Measurements from ENCODE around the gene NME4. TPM values are rescaled to one million over a fixed set of nuclear protein-coding genes. Genes with fewer than 3 reads are reported as not detected.

NME4 gene
- total RNA-seq, 1 donor from 2014 or later = 64.8 TPM

DNA sequence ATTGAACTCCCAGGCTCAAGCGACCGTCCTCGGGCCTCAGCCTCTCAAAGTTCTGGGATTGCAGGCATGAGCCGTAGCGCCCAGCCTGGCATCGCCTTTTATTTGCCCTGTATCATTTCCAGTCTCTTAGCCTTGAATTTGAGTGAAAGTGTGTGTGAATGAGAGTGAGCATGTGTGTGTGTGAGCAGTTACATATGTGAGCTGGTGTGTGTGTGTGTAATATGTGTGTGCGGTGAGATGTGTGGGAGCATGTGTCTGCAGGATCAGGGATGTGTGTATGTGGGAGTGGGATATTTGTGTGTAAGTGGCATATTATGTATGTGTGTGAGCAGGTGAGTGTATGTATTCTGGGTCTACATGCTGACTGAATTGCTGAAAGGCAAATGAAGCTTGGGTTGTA, 33.9 kb downstream of the NME4 start:
- Mint-ChIP-seq H3K27me3 (peaks cover 3% of the 10 kb centered on the region), H3K27ac (no peak overlapping the region), H3K9me3 (no peaks in the 10 kb centered on the region), H3K4me1 (peaks cover 23% of the 10 kb centered on the region), H3K36me3 (ENCODE audit: low read depth) (peaks cover 10% of the 10 kb centered on the region), H3K4me3 (no peak overlapping the region)
- no peak for DNase-seq
- intact Hi-C loops (cut with micrococcal nuclease) = no loop called here

DNA sequence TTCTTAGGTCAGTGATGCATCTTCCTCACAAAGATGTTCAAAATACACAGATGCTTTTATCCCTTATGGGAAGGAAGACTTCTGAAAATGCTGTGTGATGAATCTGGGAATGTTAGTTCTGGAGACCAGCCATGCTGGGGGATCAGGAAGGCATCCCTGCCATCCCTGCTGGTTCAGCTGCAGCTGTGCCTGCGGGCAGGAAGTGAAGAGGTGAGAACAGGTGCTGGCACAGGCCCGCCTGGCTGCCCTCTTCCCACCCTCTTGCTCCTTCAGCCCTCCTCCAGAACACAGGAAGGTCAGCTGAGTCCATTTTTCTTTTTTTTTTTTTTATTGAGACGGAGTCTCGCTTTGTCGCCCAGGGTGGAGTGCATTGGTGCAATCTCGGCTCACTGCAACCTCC, 43.6 kb downstream of the NME4 start:
- Mint-ChIP-seq H3K27ac (no peak overlapping the region), H3K4me3 (no peak overlapping the region), H3K36me3 (ENCODE audit: low read depth) (no peaks in the 10 kb centered on the region), H3K27me3 (no peaks in the 10 kb centered on the region), H3K4me1 (peaks cover 2% of the 10 kb centered on the region), H3K9me3 (no peaks in the 10 kb centered on the region)
- no peak for DNase-seq
- intact Hi-C loops (cut with micrococcal nuclease) = no loop called here

DNA sequence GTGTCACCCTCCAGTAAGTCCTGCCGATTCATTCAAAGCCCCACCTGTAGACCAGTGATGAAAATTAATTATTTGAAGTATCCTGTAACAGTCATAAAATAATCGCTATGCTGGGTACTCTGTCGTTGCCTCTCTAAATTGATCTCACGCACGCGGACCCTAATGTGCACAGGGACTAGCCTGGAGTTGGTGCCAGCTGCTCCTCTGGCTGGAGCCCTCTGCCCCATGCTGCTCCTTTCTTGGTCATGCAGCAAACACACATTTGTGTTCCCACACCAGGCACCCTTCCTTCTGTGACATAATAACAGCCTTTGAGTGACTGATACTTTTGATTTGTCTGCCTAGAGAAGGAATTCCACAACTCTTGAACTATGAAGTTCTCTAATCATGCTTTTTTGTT, 44.4 kb downstream of the NME4 start:
- no peaks in the 10 kb centered on the region for H3K27me3 Mint-ChIP-seq
- intact Hi-C loops (cut with micrococcal nuclease) = no loop called here
- no peaks in the 10 kb centered on the region for H3K36me3 Mint-ChIP-seq (ENCODE audit: low read depth)
- no peak overlapping the region for H3K4me3 Mint-ChIP-seq
- no peak for DNase-seq
- H3K9me3 Mint-ChIP-seq = no peaks in the 10 kb centered on the region
- peaks cover 2% of the 10 kb centered on the region for H3K4me1 Mint-ChIP-seq
- H3K27ac Mint-ChIP-seq = no peak overlapping the region

DNA sequence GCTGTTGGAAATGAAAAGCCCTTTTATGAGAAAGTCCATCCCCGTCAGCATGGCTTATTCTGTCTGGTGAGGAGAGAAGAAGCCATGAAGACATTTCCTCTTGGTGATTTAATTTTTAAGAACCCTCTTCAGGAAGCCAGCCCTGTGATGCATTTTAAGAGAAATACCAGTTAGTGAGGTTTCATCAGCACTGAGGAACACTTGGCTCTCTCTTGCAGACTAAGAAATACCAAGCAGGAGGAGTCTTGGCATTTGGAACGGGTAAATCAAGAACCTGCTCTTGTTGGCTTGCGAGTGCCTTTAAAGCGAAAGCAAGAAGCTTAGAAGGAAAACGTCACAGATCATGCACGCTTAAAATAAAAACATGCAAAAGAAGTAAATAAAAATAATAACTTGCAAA, 46.0 kb downstream of the NME4 start:
- Mint-ChIP-seq H3K4me1 (peaks cover 2% of the 10 kb centered on the region), H3K27me3 (no peaks in the 10 kb centered on the region), H3K36me3 (ENCODE audit: low read depth) (no peaks in the 10 kb centered on the region), H3K9me3 (no peaks in the 10 kb centered on the region), H3K27ac (no peak overlapping the region), H3K4me3 (no peak overlapping the region)
- DNase-seq = no peak
- intact Hi-C loops (cut with micrococcal nuclease) = no loop called here

DNA sequence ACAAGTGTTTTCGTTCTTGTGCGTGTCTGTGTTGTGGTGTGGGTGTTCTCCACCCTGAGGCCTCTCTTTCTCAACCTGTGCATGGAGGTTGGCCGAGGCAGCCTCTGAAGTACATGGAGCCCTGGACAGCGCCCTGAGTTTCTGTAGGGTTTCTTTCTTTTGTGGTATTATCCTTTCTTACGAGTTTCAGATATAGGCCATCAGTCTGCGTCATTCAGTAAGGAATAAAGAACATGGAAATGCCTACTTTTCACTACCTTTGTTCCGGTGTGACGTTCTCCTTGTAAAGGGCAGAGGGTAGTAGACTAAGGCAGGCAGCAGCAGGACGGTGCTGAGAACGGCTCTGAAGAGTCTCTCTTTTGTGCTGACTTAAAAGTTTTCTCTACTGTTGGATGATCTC, 47.0 kb downstream of the NME4 start:
- H3K4me1 Mint-ChIP-seq = peaks cover 2% of the 10 kb centered on the region
- no peak overlapping the region for H3K4me3 Mint-ChIP-seq
- no peaks in the 10 kb centered on the region for H3K36me3 Mint-ChIP-seq (ENCODE audit: low read depth)
- no peaks in the 10 kb centered on the region for H3K27me3 Mint-ChIP-seq
- no peaks in the 10 kb centered on the region for H3K9me3 Mint-ChIP-seq
- intact Hi-C loops (cut with micrococcal nuclease) = no loop called here
- no peak overlapping the region for H3K27ac Mint-ChIP-seq
- DNase-seq = no peak

DNA sequence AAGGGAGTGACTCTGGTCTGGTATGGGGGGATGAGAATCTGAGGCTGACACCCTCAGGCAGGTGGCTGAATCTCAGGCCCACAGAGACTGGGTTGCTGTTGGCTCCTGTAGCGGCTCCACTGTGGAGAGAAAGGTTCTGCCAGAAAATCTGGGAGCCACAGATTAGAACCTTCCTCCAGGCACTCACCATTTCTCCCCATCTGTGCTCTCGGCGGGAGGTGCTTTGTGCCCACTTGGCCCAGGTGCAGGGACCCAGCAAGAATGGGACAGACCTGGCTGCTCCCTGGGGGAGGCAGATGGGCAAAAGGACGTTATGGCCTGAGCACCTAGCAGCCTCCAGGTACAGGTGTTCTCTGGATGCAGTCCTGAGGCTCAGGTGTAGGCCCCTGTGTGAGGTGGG, 48.6 kb downstream of the NME4 start:
- no peak for DNase-seq
- Mint-ChIP-seq H3K4me1 (peaks cover 2% of the 10 kb centered on the region), H3K27me3 (no peaks in the 10 kb centered on the region), H3K9me3 (no peaks in the 10 kb centered on the region), H3K4me3 (no peak overlapping the region), H3K36me3 (ENCODE audit: low read depth) (no peaks in the 10 kb centered on the region), H3K27ac (no peak overlapping the region)
- intact Hi-C loops (cut with micrococcal nuclease) = no loop called here

Other genes starting within 250 kb of the NME4 start
- not detected in 2 replicates for gene HBZ, start 244.6 kb upstream of the NME4 start, total RNA-seq
- gene HBM, start 231.2 kb upstream of the NME4 start, total RNA-seq = not detected in 2 replicates
- gene HBA2, start 224.3 kb upstream of the NME4 start, total RNA-seq = 0.33 TPM in 1 of 2 replicates, not detected in the other
- gene HBA1, start 220.5 kb upstream of the NME4 start, total RNA-seq = not detected in 2 replicates
- gene HBQ1, start 216.7 kb upstream of the NME4 start, total RNA-seq = 0.69 and 1.6 TPM in 2 replicates
- 82.3 and 87.9 TPM in 2 replicates for gene LUC7L, start 167.8 kb upstream of the NME4 start, total RNA-seq
- gene FAM234A, start 162.4 kb upstream of the NME4 start, total RNA-seq = 17.3 and 18.6 TPM in 2 replicates
- 0.14 TPM in 1 of 2 replicates, not detected in the other for gene RGS11, start 121.3 kb upstream of the NME4 start, total RNA-seq
- not detected in 2 replicates for gene ARHGDIG, start 116.6 kb upstream of the NME4 start, total RNA-seq
- not detected in 2 replicates for gene PDIA2, start 114.0 kb upstream of the NME4 start, total RNA-seq
- gene AXIN1, start 44.5 kb upstream of the NME4 start, total RNA-seq = 26.7 and 27.9 TPM in 2 replicates
- gene MRPL28, start 26.7 kb upstream of the NME4 start, total RNA-seq = 106 and 109 TPM in 2 replicates
- gene PGAP6, start 15.2 kb upstream of the NME4 start, total RNA-seq = 34.1 and 37.8 TPM in 2 replicates
- 17.6 and 18.5 TPM in 2 replicates for gene DECR2, start 4.7 kb downstream of the NME4 start, total RNA-seq
- gene RAB11FIP3, start 28.4 kb downstream of the NME4 start, total RNA-seq = 40.2 and 40.5 TPM in 2 replicates
- gene CAPN15, start 130.5 kb downstream of the NME4 start, total RNA-seq = 121 and 124 TPM in 2 replicates
- gene PRR35, start 163.2 kb downstream of the NME4 start, total RNA-seq = not detected in 2 replicates
- gene NHLRC4, start 169.8 kb downstream of the NME4 start, total RNA-seq = 1.1 TPM in 2 replicates
- 43.2 and 50.3 TPM in 2 replicates for gene PIGQ, start 172.8 kb downstream of the NME4 start, total RNA-seq
- gene RAB40C, start 192.9 kb downstream of the NME4 start, total RNA-seq = 12.5 and 16.5 TPM in 2 replicates
- 0.44 and 0.45 TPM in 2 replicates for gene WFIKKN1, start 233.8 kb downstream of the NME4 start, total RNA-seq
- gene METTL26, start 239.1 kb downstream of the NME4 start, total RNA-seq = 146 and 153 TPM in 2 replicates
- 71.2 and 73.0 TPM in 2 replicates for gene MCRIP2, start 244.6 kb downstream of the NME4 start, total RNA-seq

Measured in activated CD4-positive, alpha-beta T cell treated with anti-CD3 and anti-CD28 coated beads, Interleukin-2, amount 10 ng/mL, durations not matched to agents 24 days and 14 days (primary cell).